HUES48 (cell line): ENCODE data around the gene SEC16B.
"Not testable (repeated sequence)": the region's sequence is repeated elsewhere in the genome, so short reads cannot be mapped to it uniquely, and the experiment has no call there.

Experiments used
- H3K27ac ChIP-seq: one replicate; pipeline ENCODE4 v1.7.0; 2013; ENCODE audit warnings: low read depth, low read length, inconsistent platforms
- H3K27me3 ChIP-seq: 2 replicates; pipeline ENCODE4 v1.6.1; 2013; ENCODE audit warnings: mild to moderate bottlenecking, low read length; ENCODE audit not compliant: control insufficient read depth, insufficient read depth
- H3K36me3 ChIP-seq: 2 replicates; pipeline ENCODE4 v1.6.1; 2013; ENCODE audit warnings: low read length; ENCODE audit not compliant: control insufficient read depth, insufficient read depth
- H3K4me1 ChIP-seq: 2 replicates; pipeline ENCODE4 v1.6.1; 2013; ENCODE audit warnings: mild to moderate bottlenecking, low read length; ENCODE audit not compliant: control insufficient read depth, insufficient read depth
- H3K4me3 ChIP-seq: 2 replicates; pipeline ENCODE4 v1.5.1; 2013; ENCODE audit warnings: mild to moderate bottlenecking, low read depth, low read length
- H3K9ac ChIP-seq: 2 replicates; pipeline ENCODE4 v1.6.1; 2013; ENCODE audit warnings: mild to moderate bottlenecking, low read depth, low read length, moderate library complexity
- H3K9me3 ChIP-seq: 2 replicates; pipeline ENCODE4 v1.6.1; 2013; ENCODE audit warnings: low read length; ENCODE audit not compliant: control insufficient read depth, insufficient read depth

Gene SEC16B

DNA sequence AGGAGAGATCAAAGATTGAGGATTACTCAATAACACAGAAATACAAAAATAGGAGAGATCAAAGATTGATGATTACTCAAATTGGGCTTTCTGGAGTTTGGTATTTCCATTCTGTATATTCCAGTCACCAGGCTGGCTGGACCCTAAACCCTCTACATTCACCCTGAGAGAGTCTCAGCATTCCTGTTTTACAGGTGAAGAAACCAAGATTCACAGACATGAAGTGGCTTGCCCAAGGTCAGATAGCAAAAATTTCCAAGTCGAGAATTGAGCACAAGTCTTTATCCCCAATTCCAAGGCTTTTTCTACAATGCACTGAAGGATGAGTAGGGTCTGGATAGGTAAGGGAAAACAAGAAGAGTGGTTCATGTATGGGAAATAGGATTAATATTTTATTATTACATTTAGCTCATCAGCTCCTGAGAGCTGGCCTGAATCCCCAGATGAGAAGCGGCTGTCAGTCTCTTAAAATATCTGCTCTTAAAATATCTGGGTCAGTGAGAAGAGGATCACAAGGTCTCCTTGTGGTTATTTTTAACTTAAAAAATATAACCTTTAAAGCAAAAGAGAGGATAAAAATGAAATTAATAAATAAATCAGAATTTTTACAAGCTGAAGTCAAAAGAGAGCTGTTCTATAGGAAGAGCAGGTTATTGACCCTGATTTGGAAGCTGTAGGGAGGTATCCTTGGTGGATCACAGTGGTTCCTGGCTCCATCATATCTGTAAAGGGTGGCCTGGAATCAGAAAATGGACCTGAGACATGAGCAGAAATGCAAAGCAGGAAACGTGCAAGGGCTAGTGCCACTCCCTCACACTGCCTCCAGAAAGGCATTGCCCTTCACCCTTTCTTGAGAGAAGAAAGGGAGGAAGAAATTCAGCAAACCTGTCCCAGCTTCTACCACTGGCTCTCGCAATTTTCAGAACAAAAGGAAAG, 29.1 kb upstream of the SEC16B start:
- 0 out of 2 replicates have a peak, but pooled peaks cover 5% of the 10 kb centered on the region for H3K4me1 ChIP-seq
- no peak overlapping the region for H3K4me3 ChIP-seq
- H3K9ac ChIP-seq = no peak overlapping the region
- no peak overlapping the region for H3K27ac ChIP-seq
- H3K36me3 ChIP-seq = no peaks in the 10 kb centered on the region
- no peaks in the 10 kb centered on the region for H3K9me3 ChIP-seq
- no peaks in the 10 kb centered on the region for H3K27me3 ChIP-seq

DNA sequence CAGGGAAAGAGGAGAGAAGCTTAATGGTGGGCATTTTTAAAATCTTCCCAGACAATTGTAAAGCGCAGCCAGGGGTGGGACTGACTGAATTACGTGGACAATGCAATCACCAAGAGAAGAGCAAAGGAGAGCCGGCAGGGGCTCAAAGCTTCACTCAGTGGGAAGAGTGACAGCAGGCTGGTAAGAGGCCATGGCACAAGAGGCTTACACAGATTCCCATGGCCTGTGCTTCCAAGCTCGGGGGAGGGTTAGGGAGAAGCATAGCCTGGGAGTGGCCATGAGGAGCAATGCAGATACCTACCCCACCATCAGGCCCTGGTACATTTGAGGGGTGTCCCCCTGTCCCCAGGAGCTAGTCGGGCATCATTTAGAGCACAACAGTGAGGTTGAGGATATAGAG, 27.1 kb upstream of the SEC16B start:
- Histone ChIP-seq H3K36me3 (no peaks in the 10 kb centered on the region), H3K27ac (no peak overlapping the region), H3K27me3 (no peaks in the 10 kb centered on the region), H3K4me3 (no peak overlapping the region), H3K4me1 (0 out of 2 replicates have a peak, but pooled peaks cover 5% of the 10 kb centered on the region), H3K9ac (no peak overlapping the region), H3K9me3 (no peaks in the 10 kb centered on the region)

DNA sequence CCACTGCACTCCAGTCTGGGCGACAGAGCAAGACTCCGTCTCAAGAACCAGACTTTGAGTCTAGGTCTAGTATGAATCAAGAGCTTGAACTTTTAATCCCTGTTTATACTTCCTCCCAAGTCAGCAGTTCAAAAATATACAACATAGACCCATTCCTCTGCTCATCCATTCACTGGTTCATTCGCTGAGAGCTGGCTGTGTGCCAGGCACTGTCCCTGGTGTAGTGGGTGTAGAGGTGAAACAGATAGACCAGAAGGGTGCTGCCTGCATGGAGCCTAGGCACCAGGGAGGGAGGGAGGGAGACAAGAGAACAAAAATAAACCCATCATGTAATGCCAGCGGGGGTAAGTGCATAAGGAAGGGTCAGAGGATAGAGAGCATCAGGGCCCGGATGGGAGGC, 25.5 kb upstream of the SEC16B start:
- no peak overlapping the region for H3K4me3 ChIP-seq
- H3K27me3 ChIP-seq = no peaks in the 10 kb centered on the region
- no peaks in the 10 kb centered on the region for H3K9me3 ChIP-seq
- no peaks in the 10 kb centered on the region for H3K36me3 ChIP-seq
- H3K27ac ChIP-seq = no peak overlapping the region
- H3K9ac ChIP-seq = no peak overlapping the region
- 0 out of 2 replicates have a peak, but pooled peaks cover 5% of the 10 kb centered on the region for H3K4me1 ChIP-seq

DNA sequence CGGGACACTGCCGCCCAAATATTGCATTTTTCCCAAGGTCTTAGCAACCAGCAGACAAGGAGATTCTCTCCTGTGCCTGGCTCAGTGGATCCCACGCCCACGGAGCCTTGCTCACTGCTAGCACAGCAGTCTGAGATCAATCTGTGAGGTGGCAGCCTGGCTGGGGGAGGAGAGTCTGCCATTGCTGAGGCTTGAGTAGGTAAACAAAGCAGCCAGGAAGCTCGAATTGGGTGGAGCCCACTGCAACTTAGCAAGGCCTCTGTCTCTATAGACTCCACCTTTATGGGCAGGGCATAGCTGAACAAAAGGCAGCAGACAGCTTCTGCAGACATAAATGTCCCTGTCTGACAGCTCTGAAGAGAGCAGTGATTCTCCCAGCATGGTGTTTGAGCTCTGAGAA, 16.4 kb upstream of the SEC16B start:
- peaks cover 11% of the 10 kb centered on the region for H3K4me1 ChIP-seq
- not testable (repeated sequence) for H3K27ac ChIP-seq, H3K4me3 ChIP-seq, H3K27me3 ChIP-seq, H3K9me3 ChIP-seq, H3K36me3 ChIP-seq, H3K9ac ChIP-seq

DNA sequence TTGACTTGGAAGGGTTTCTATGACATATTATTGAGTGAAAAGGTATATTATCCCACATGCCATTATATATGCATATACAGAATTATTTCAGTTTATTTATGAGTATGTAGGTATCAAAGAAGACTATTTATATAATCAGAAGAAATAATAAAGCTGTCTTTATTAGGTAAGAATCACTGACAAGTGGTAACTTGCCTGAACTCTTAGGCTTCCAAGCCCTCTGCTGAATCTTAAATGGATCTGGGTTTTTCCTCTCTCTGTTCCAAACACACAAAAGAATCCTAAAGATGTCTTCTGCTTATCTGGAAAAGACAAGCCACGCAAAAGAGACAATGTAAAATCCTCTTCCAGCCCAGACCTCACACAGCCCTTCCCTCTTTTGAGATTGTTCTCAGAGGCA, 14.9 kb upstream of the SEC16B start:
- no peak overlapping the region for H3K27ac ChIP-seq
- H3K9ac ChIP-seq = no peak overlapping the region
- no peaks in the 10 kb centered on the region for H3K9me3 ChIP-seq
- no peaks in the 10 kb centered on the region for H3K36me3 ChIP-seq
- no peak overlapping the region for H3K4me3 ChIP-seq
- H3K4me1 ChIP-seq = peaks cover 11% of the 10 kb centered on the region
- H3K27me3 ChIP-seq = no peaks in the 10 kb centered on the region

DNA sequence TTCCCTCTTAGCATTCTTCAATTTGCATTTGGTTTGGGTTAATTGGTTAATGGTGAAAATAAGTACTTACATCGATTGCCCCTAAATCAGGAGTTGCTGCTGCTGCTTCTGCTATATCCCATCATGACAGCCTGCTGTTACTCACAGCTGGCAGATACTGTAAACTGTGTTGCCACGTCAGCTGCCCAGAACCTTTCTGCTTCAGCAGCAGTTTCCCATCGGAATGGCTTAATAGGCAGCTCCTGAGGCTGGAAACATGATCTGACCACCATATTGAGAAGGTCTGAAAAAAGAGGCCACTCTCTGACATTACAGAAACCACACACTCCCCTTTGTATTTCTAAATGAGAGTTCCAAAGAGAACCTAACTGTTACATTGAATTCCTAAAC, 14.3 kb upstream of the SEC16B start:
- H3K27me3 ChIP-seq = no peaks in the 10 kb centered on the region
- H3K27ac ChIP-seq = no peak overlapping the region
- no peak overlapping the region for H3K9ac ChIP-seq
- no peaks in the 10 kb centered on the region for H3K9me3 ChIP-seq
- no peaks in the 10 kb centered on the region for H3K36me3 ChIP-seq
- no peak overlapping the region for H3K4me3 ChIP-seq
- H3K4me1 ChIP-seq = peaks cover 11% of the 10 kb centered on the region

GRCh38 chr1:177983482-177984135, 13.8 kb upstream of the SEC16B start:
- H3K9ac ChIP-seq = no peak overlapping the region
- H3K4me1 ChIP-seq = peaks cover 11% of the 10 kb centered on the region
- H3K4me3 ChIP-seq = no peak overlapping the region
- no peaks in the 10 kb centered on the region for H3K9me3 ChIP-seq
- H3K27ac ChIP-seq = no peak overlapping the region
- H3K27me3 ChIP-seq = no peaks in the 10 kb centered on the region
- no peaks in the 10 kb centered on the region for H3K36me3 ChIP-seq

DNA sequence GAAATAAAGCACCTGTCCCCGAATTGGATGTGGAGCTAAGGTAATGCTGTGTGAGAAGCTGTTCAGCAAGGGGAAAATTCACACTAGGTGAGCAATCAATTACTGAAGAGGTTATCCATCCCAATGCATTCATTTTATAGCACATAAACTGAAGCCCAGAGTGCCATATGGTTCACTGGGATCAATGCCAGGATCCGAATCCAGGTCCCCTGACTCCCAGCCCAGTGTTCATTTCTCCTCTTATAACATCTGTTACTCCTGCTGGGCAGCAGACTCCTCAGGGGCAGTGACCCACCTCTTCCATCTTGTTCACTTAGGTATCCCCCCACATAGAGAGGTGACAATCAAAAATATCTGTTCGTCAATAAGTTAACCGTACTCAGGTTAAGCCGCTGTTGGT, 13.2 kb upstream of the SEC16B start:
- peaks cover 11% of the 10 kb centered on the region for H3K4me1 ChIP-seq
- H3K27me3 ChIP-seq = no peaks in the 10 kb centered on the region
- no peak overlapping the region for H3K27ac ChIP-seq
- H3K36me3 ChIP-seq = no peaks in the 10 kb centered on the region
- no peak overlapping the region for H3K9ac ChIP-seq
- no peak overlapping the region for H3K4me3 ChIP-seq
- no peaks in the 10 kb centered on the region for H3K9me3 ChIP-seq

DNA sequence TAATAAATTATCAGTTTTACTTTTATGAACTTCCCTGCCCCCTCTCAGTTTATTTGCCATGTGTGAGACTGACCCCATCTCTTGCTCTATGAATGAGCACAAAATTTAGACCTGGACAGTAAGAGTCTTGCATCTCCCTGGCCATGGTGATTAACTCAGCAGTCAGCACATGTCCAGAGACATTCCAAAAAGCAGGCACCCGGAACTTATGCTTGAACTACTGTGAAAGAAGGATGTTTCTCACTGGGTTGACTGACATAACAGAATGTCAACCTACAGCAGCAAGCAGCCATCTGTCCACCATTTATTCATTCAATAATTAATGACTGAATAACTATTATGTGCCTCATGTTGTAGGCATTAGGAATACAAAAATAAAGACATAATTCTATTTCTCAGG, 11.3 kb upstream of the SEC16B start:
- Histone ChIP-seq H3K27me3 (no peaks in the 10 kb centered on the region), H3K9me3 (no peaks in the 10 kb centered on the region)

GRCh38 chr1:177979272-177979671, 9.4 kb upstream of the SEC16B start:
- Histone ChIP-seq H3K9ac (no peak overlapping the region), H3K27me3 (no peaks in the 10 kb centered on the region), H3K27ac (no peak overlapping the region), H3K9me3 (no peaks in the 10 kb centered on the region), H3K36me3 (no peaks in the 10 kb centered on the region), H3K4me1 (peaks cover 8% of the 10 kb centered on the region), H3K4me3 (no peak overlapping the region)

More for the DNA sequence above, 11.3 kb upstream of the SEC16B start:
- no peak overlapping the region for H3K4me3 ChIP-seq
- H3K9ac ChIP-seq = no peak overlapping the region
- H3K36me3 ChIP-seq = no peaks in the 10 kb centered on the region
- H3K4me1 ChIP-seq = peaks cover 11% of the 10 kb centered on the region
- H3K27ac ChIP-seq = no peak overlapping the region

- H3K9ac ChIP-seq = no peak overlapping the region
- no peak overlapping the region for H3K27ac ChIP-seq
- no peaks in the 10 kb centered on the region for H3K27me3 ChIP-seq
- peaks cover under 1% of the 10 kb centered on the region; the same call in 1 of the 2 replicates for H3K4me1 ChIP-seq
- H3K36me3 ChIP-seq = no peaks in the 10 kb centered on the region
- no peaks in the 10 kb centered on the region for H3K9me3 ChIP-seq
- no peak overlapping the region for H3K4me3 ChIP-seq
Observed at GRCh38 chr1:177978530-177978929, 8.7 kb upstream of the SEC16B start.
